IPS-20b (cell line): ENCODE data around the gene ASH1L.
"Not testable (repeated sequence)": the region's sequence is repeated elsewhere in the genome, so short reads cannot be mapped to it uniquely, and the experiment has no call there.

ENCODE experiments used
- H3K27ac ChIP-seq: one replicate; pipeline ENCODE4 v1.5.1; 2013; ENCODE audit warnings: low read length
- H3K27me3 ChIP-seq: 2 replicates; pipeline ENCODE4 v1.6.1; 2013; ENCODE audit warnings: mild to moderate bottlenecking, low read length, inconsistent platforms; ENCODE audit not compliant: insufficient read depth
- H3K36me3 ChIP-seq: 2 replicates; pipeline ENCODE4 v1.6.1; 2013; ENCODE audit warnings: low read depth, mild to moderate bottlenecking, inconsistent platforms, low read length, moderate library complexity; ENCODE audit not compliant: insufficient read depth
- H3K4me1 ChIP-seq: 2 replicates; pipeline ENCODE4 v1.6.1; 2013; ENCODE audit warnings: mild to moderate bottlenecking, control low read depth, inconsistent platforms, low read length, moderate library complexity; ENCODE audit not compliant: insufficient read depth
- H3K4me3 ChIP-seq: 2 replicates; pipeline ENCODE4 v1.5.1; 2013; ENCODE audit warnings: mild to moderate bottlenecking, low read length, inconsistent platforms
- H3K9ac ChIP-seq: 2 replicates; pipeline ENCODE4 v1.6.1; 2013; ENCODE audit warnings: low read depth, mild to moderate bottlenecking, inconsistent platforms, low read length, moderate library complexity
- H3K9me3 ChIP-seq: 2 replicates; pipeline ENCODE4 v1.6.1; 2013; ENCODE audit warnings: mild to moderate bottlenecking, low read depth, low read length, inconsistent platforms; ENCODE audit not compliant: insufficient read depth

Gene ASH1L

GRCh38 chr1:155511385-155511784 is 51.2 kb downstream of the ASH1L start:
- H3K9ac ChIP-seq, H3K4me3 ChIP-seq, H3K4me1 ChIP-seq, H3K36me3 ChIP-seq, H3K9me3 ChIP-seq, H3K27me3 ChIP-seq, H3K27ac ChIP-seq: not testable (repeated sequence)

GRCh38 chr1:155509064-155509463 is 53.5 kb downstream of the ASH1L start:
- Histone ChIP-seq H3K4me1 (no peaks in the 10 kb centered on the region), H3K4me3 (no peak overlapping the region), H3K27me3 (no peaks in the 10 kb centered on the region), H3K36me3 (no peaks in the 10 kb centered on the region), H3K9me3 (no peaks in the 10 kb centered on the region), H3K27ac (no peak overlapping the region), H3K9ac (no peak overlapping the region)

GRCh38 chr1:155507945-155508344 is 54.7 kb downstream of the ASH1L start:
- H3K4me3 ChIP-seq = no peak overlapping the region
- H3K4me1 ChIP-seq = no peaks in the 10 kb centered on the region
- no peak overlapping the region for H3K9ac ChIP-seq
- no peaks in the 10 kb centered on the region for H3K9me3 ChIP-seq
- H3K27me3 ChIP-seq = no peaks in the 10 kb centered on the region
- no peak overlapping the region for H3K27ac ChIP-seq
- no peaks in the 10 kb centered on the region for H3K36me3 ChIP-seq

- not testable (repeated sequence) for H3K4me3 ChIP-seq, H3K4me1 ChIP-seq, H3K9ac ChIP-seq, H3K36me3 ChIP-seq, H3K9me3 ChIP-seq, H3K27me3 ChIP-seq, H3K27ac ChIP-seq
Measured at GRCh38 chr1:155505963-155506362, 56.6 kb downstream of the ASH1L start.

GRCh38 chr1:155504207-155504606 is 58.4 kb downstream of the ASH1L start:
- no peaks in the 10 kb centered on the region for H3K9me3 ChIP-seq
- peaks cover 11% of the 10 kb centered on the region for H3K4me1 ChIP-seq
- no peak overlapping the region for H3K27ac ChIP-seq
- H3K36me3 ChIP-seq = no peaks in the 10 kb centered on the region
- H3K4me3 ChIP-seq = no peak overlapping the region
- no peaks in the 10 kb centered on the region for H3K27me3 ChIP-seq
- H3K9ac ChIP-seq = no peak overlapping the region

- no peak overlapping the region for H3K27ac ChIP-seq
- H3K4me1 ChIP-seq = peaks cover 11% of the 10 kb centered on the region
- no peaks in the 10 kb centered on the region for H3K36me3 ChIP-seq
- H3K9ac ChIP-seq = no peak overlapping the region
- H3K9me3 ChIP-seq = no peaks in the 10 kb centered on the region
- H3K27me3 ChIP-seq = no peaks in the 10 kb centered on the region
- H3K4me3 ChIP-seq = peak overlapping the region; percentile 3; the same call in 1 of the 2 replicates
Measured at GRCh38 chr1:155499953-155500639, 62.5 kb downstream of the ASH1L start.

- Histone ChIP-seq H3K9me3 (no peaks in the 10 kb centered on the region), H3K36me3 (no peaks in the 10 kb centered on the region), H3K27ac (no peak overlapping the region), H3K4me3 (no peak overlapping the region), H3K4me1 (peaks cover 11% of the 10 kb centered on the region), H3K9ac (no peak overlapping the region), H3K27me3 (no peaks in the 10 kb centered on the region)
Measured at GRCh38 chr1:155499263-155499662, 63.3 kb downstream of the ASH1L start.

GRCh38 chr1:155493595-155493994 is 69.0 kb downstream of the ASH1L start:
- not testable (repeated sequence) for H3K4me3 ChIP-seq, H3K9ac ChIP-seq, H3K27me3 ChIP-seq, H3K9me3 ChIP-seq, H3K27ac ChIP-seq, H3K36me3 ChIP-seq, H3K4me1 ChIP-seq

- not testable (repeated sequence) for H3K9me3 ChIP-seq, H3K9ac ChIP-seq, H3K27me3 ChIP-seq, H3K4me1 ChIP-seq, H3K27ac ChIP-seq, H3K36me3 ChIP-seq, H3K4me3 ChIP-seq
Measured at GRCh38 chr1:155488419-155488818, 74.2 kb downstream of the ASH1L start.

GRCh38 chr1:155487541-155487940 is 75.1 kb downstream of the ASH1L start:
- Histone ChIP-seq H3K27ac (no peak overlapping the region), H3K9ac (no peak overlapping the region), H3K9me3 (no peaks in the 10 kb centered on the region), H3K27me3 (no peaks in the 10 kb centered on the region), H3K4me1 (no peaks in the 10 kb centered on the region), H3K4me3 (no peak overlapping the region), H3K36me3 (peaks cover 2% of the 10 kb centered on the region; the same call in 1 of the 2 replicates)

- H3K36me3 ChIP-seq, H3K9ac ChIP-seq, H3K4me3 ChIP-seq, H3K27me3 ChIP-seq, H3K27ac ChIP-seq, H3K4me1 ChIP-seq, H3K9me3 ChIP-seq: not testable (repeated sequence)
Measured at GRCh38 chr1:155486952-155487351, 75.7 kb downstream of the ASH1L start.

GRCh38 chr1:155485945-155486344 is 76.7 kb downstream of the ASH1L start:
- Histone ChIP-seq H3K9ac (no peak overlapping the region), H3K27me3 (no peaks in the 10 kb centered on the region), H3K4me3 (no peak overlapping the region), H3K4me1 (no peaks in the 10 kb centered on the region), H3K27ac (no peak overlapping the region), H3K9me3 (no peaks in the 10 kb centered on the region), H3K36me3 (peaks cover 18% of the 10 kb centered on the region)
